Kidney epithelial cell (primary cell): ENCODE results near the gene ATPAF1. TPM values are rescaled to one million over a fixed set of nuclear protein-coding genes. Genes with fewer than 3 reads are reported as not detected.
A peak's percentile ranks its signal among the peaks of the same experiment; 100 is the strongest.

Source experiments
- DNase-seq: peaks from one replicate; pipeline ENCODE4 v3.0.0-alpha.2; 2010; ENCODE audit warnings: low read depth
- H3K27me3 ChIP-seq: 2 replicates; pipeline ENCODE4 v1.6.0; 2011; ENCODE audit warnings: low read length; ENCODE audit not compliant: control insufficient read depth, insufficient read depth
- H3K36me3 ChIP-seq: 2 replicates; pipeline ENCODE4 v1.5.1; 2011; ENCODE audit warnings: low read length; ENCODE audit not compliant: control insufficient read depth, insufficient read depth
- H3K4me3 ChIP-seq: 2 replicates; pipeline ENCODE4 v1.5.1; 2011; ENCODE audit warnings: low read depth, mild to moderate bottlenecking, control low read depth, low read length
- total RNA-seq: library from RNA; depleted of rRNA; stranded (reverse); fragments of >200 nt; gene quantifications from 2 replicates; pipeline ENCODE4 v1.2.3, GENCODE V29; 2015
- TF ChIP-seq, protein P1 (sequence below): IDR thresholded peaks from 2 replicates; pipeline ENCODE4 v1.5.1; 2011; ENCODE audit warnings: mild to moderate bottlenecking, moderate library complexity, low read length, control low read depth, inconsistent platforms; ENCODE audit not compliant: insufficient read depth, poor library complexity, severe bottlenecking

The ATPAF1 gene
- total RNA-seq, 1 donor from 2014 or later: 31.3 TPM

DNA sequence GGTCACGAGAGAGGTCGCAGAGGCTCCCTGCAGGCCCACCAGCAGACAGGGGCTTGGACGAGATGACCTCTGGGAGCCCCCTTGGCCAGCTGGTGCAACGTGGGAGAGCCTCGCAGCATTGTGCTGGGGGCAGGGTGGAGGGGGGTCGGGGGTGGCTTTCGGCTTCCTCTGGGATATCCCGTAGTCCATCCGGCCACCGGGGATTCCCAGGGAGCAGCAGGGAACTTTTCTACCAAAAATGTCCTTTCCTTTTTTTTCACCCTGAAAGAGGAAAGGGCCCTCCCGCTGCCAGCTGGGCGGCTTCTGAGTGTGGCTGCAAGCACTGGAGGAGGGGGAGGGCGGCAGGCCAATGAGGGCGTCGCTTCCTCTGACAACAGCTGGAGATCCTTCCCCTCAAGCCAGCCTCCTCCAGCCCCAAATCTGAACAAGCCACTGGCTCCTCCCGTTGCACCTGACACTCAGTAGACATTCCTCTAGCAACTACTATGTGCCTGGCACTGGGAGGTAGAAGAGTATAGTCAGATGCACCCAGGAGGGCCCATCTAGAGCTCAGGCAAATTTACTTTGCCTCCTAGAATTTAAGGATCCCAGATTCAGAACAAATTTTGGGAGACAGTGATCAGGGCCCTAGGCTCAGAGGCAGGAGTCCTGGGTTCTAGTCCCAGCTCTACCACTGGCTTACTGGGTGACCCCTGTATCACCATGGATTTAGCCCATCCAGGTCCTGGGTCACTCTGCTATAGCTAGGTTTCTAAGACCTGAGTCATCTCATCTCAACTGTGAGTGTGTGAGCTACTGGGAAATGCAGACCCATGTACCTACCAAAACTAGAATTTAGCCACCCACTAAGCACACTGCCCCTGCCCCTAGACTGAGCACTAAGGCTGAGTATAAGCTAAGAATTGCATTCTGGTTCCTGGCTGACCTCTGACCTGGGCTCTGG is 54.2 kb downstream of the ATPAF1 start:
- no peaks in the 10 kb centered on the region for H3K36me3 ChIP-seq
- no peak for DNase-seq
- no peak overlapping the region for H3K4me3 ChIP-seq
- TF ChIP-seq, protein P1, sequence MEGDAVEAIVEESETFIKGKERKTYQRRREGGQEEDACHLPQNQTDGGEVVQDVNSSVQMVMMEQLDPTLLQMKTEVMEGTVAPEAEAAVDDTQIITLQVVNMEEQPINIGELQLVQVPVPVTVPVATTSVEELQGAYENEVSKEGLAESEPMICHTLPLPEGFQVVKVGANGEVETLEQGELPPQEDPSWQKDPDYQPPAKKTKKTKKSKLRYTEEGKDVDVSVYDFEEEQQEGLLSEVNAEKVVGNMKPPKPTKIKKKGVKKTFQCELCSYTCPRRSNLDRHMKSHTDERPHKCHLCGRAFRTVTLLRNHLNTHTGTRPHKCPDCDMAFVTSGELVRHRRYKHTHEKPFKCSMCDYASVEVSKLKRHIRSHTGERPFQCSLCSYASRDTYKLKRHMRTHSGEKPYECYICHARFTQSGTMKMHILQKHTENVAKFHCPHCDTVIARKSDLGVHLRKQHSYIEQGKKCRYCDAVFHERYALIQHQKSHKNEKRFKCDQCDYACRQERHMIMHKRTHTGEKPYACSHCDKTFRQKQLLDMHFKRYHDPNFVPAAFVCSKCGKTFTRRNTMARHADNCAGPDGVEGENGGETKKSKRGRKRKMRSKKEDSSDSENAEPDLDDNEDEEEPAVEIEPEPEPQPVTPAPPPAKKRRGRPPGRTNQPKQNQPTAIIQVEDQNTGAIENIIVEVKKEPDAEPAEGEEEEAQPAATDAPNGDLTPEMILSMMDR: no peak
- no peaks in the 10 kb centered on the region for H3K27me3 ChIP-seq

DNA sequence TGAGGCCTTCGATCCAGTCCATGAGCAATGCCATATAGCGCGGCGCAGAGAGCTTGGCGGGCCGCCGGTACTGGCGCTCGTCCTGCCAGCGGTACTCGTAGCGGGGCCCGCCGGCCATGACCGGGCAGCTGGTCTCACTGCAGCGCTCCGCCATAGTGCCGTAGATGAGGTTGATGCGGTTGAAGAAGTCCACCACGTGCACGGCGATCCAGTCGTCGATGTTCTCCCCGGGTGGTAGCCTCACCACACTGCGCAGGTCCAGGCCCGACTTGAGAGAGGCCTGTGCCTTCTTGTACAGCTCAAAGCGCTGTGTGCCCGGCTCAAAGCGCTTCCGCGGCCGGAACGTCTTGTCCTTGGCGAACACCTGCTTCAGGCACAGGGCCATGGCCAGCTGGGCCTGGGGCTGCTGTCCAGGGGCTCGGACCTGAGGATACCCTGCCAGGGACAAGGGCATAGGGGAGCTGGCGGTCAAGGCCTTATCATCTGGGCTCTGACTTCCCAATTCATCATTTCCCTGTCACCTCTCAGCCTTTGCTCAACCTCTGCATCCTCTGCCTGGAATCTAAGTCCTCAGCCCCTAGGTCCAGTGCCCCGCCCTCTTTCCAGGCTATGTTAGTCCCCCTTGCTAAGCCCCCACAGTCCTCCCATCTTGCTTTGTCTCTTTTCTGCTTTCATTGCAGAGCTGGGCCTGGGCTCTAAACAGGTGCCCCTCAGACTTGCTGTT is 55.1 kb downstream of the ATPAF1 start:
- Histone ChIP-seq H3K36me3 (no peaks in the 10 kb centered on the region), H3K27me3 (no peaks in the 10 kb centered on the region), H3K4me3 (no peak overlapping the region)
- no peak for DNase-seq
- TF ChIP-seq, protein P1: no peak

DNA sequence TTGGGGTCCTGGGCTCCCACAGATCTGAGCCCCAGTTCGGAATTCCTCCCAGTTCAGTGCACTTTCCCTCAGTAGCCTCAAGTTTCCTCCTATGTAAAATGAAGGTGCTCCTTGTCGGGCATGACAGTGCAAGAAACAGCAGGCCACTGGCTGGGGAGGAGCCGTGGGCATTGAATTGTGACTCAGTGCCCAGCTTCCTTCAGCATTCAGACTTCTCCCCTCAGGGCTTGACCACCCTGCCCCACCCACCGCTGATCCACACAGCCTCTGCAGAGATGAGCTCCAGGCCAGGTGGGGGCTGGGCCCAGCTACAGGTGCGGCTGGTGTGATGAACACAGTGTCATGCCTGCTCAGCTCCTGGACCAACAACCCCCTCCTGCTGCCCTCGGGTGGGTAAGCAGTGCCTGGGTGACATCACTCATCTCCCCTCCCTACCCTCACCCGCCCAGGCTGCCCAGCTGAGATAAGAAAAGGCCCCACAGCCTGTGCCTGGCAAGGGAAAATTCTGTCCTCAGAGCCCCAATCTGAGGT is 56.4 kb downstream of the ATPAF1 start:
- H3K27me3 ChIP-seq: no peaks in the 10 kb centered on the region
- no peak overlapping the region for H3K4me3 ChIP-seq
- TF ChIP-seq, protein P1: no peak
- H3K36me3 ChIP-seq: no peaks in the 10 kb centered on the region
- DNase-seq: peak; percentile 58

DNA sequence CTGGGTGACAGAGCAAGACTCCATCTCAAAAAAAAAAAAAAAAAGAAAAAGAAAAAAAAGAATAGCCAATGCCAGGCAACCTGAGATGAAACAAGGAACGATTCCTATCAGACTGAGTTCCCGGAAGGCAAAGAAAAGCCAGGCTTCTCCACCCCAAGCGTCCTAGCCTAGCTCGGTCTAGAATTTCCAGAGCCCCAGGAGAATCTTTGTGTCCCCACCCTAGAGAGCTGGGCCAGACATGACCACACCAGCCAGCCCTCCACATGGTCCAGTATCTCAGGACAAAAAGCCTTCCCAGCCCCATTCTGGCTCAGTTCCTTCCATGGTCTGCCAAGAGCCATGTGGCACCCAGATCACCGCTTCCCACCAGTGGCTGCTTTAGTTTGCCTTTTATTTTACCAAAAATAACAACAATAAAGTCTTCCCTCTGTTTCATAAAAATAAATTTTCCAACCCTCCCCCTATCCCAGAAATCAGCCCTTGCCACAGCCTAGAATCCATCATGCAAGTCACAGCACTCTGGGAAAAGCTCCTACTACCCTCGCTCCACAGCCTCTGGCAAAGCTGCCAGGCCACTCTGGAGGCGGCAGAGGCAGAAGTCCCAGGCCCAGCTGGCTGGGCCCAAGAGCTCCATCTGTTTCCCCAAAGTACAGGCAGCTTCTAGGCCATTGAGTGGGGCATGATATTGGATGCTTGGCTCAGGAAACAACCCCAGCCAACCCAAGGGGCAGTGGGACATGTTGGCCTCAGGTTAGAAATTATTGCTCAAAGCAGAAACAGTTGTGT is 60.6 kb downstream of the ATPAF1 start:
- DNase-seq: no peak
- Histone ChIP-seq H3K36me3 (no peaks in the 10 kb centered on the region), H3K27me3 (no peaks in the 10 kb centered on the region), H3K4me3 (no peak overlapping the region)
- TF ChIP-seq, protein P1: no peak

DNA sequence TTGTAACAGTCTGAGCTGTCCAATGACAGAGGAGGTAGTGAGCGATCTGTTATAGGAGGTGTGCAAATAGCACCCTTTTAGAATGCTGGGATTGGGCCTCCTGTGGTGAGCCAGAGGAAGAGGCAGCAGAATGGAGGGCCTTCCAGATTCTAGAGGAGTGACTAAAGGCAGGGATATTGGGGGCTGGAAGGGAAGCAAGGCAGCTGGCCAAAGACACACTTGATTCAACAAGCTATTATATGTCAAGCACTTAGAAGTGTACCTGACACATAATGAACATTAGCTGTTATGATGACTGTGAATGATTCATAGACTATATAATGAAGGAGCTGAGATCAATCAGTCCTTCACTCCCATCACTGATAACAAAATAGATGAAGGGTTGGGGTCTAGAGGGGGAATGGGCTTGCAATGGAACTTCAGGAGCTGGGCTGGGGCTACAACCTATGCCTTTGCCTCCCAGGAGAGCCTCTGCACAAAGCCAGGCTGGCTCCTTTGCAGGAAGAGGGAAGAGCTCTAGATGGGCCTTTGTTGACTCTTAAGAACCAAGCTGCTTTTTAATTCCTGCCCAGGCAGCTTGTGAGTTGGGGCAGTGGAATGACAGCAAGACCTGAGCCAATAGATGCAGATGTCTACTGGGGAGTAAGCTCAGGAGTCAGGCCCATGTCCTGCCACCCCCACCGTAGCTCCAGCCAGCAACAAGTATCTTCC is 61.8 kb downstream of the ATPAF1 start:
- Histone ChIP-seq H3K27me3 (no peaks in the 10 kb centered on the region), H3K36me3 (no peaks in the 10 kb centered on the region)
- TF ChIP-seq, protein P1: no peak

More for the DNA sequence above, 61.8 kb downstream of the ATPAF1 start:
- H3K4me3 ChIP-seq: no peak overlapping the region
- no peak for DNase-seq
